Nephron progenitor cell (in vitro differentiated cells): ENCODE measurements around the gene NOC2L.
A peak's percentile ranks its signal among the peaks of the same experiment; 100 is the strongest.

Experiments
- DNase-seq: peaks from one replicate; pipeline ENCODE4 v3.0.0; 2021
- H3K27ac Mint-ChIP-seq: 2 replicates; pipeline ENCODE4 v1.8.0; 2021; ENCODE audit warnings: mild to moderate bottlenecking, moderate library complexity, mixed read lengths
- H3K27me3 Mint-ChIP-seq: 2 replicates; pipeline ENCODE4 v1.8.0; 2021; ENCODE audit warnings: mild to moderate bottlenecking, low read depth, mixed read lengths; ENCODE audit not compliant: poor library complexity
- H3K36me3 Mint-ChIP-seq: 2 replicates; pipeline ENCODE4 v1.8.0; 2021; ENCODE audit warnings: low read depth, mixed read lengths
- H3K4me1 Mint-ChIP-seq: 2 replicates; pipeline ENCODE4 v1.8.0; 2021; ENCODE audit warnings: mixed read lengths
- H3K4me3 Mint-ChIP-seq: 2 replicates; pipeline ENCODE4 v1.8.0; 2021; ENCODE audit warnings: mild to moderate bottlenecking, moderate library complexity, mixed read lengths
- H3K9me3 Mint-ChIP-seq: 2 replicates; pipeline ENCODE4 v1.8.0; 2021; ENCODE audit warnings: mild to moderate bottlenecking, moderate library complexity, mixed read lengths
- CTCF ChIP-seq: fragments of 200-600 bp; sonication (generic); IDR thresholded peaks from 2 replicates; pipeline ENCODE4 v1.5.0; 2021; ENCODE audit warnings: antibody characterized with exemption

NOC2L gene

GRCh38 chr1:963746-964525 lies 4.9 kb upstream of the NOC2L start:
- DNase-seq = no peak
- H3K4me1 Mint-ChIP-seq = no peaks in the 10 kb centered on the region
- H3K27me3 Mint-ChIP-seq = peaks cover 61% of the 10 kb centered on the region
- no peak for TF ChIP-seq CTCF
- peaks cover 8% of the 10 kb centered on the region for H3K36me3 Mint-ChIP-seq
- no peaks in the 10 kb centered on the region for H3K9me3 Mint-ChIP-seq
- no peak overlapping the region for H3K4me3 Mint-ChIP-seq
- H3K27ac Mint-ChIP-seq = no peak overlapping the region

- no peak overlapping the region for H3K4me3 Mint-ChIP-seq
- no peak for TF ChIP-seq CTCF
- no peaks in the 10 kb centered on the region for H3K9me3 Mint-ChIP-seq
- H3K36me3 Mint-ChIP-seq = peaks cover 8% of the 10 kb centered on the region
- peaks cover 55% of the 10 kb centered on the region for H3K27me3 Mint-ChIP-seq
- DNase-seq = no peak
- no peak overlapping the region for H3K27ac Mint-ChIP-seq
- peaks cover 5% of the 10 kb centered on the region for H3K4me1 Mint-ChIP-seq
Measured at GRCh38 chr1:963301-963651, 4.2 kb upstream of the NOC2L start.

- Mint-ChIP-seq H3K4me1 (peaks cover 12% of the 10 kb centered on the region), H3K9me3 (no peaks in the 10 kb centered on the region), H3K27ac (no peak overlapping the region), H3K27me3 (peaks cover 52% of the 10 kb centered on the region), H3K36me3 (peaks cover 10% of the 10 kb centered on the region), H3K4me3 (peak overlapping the region; percentile 67)
- no peak for TF ChIP-seq CTCF
- DNase-seq = no peak
Measured at GRCh38 chr1:962381-963300, 3.6 kb upstream of the NOC2L start.

GRCh38 chr1:961132-961669 lies 2.1 kb upstream of the NOC2L start:
- no peak for DNase-seq
- Mint-ChIP-seq H3K36me3 (peaks cover 14% of the 10 kb centered on the region), H3K27me3 (peaks cover 42% of the 10 kb centered on the region), H3K9me3 (no peaks in the 10 kb centered on the region), H3K4me3 (peak overlapping the region; percentile 68), H3K4me1 (peaks cover 16% of the 10 kb centered on the region), H3K27ac (no peak overlapping the region)
- TF ChIP-seq CTCF = no peak

GRCh38 chr1:960363-961131 lies 1.5 kb upstream of the NOC2L start, which contains the start of gene KLHL17:
KLHL17 (plus strand) TSS chr1:960584; CDS start chr1:960694, 110 bp downstream.
- Mint-ChIP-seq H3K27ac (no peak within 1 kb of the TSS), H3K27me3 (peaks cover 37% of the 10 kb centered on the region), H3K9me3 (no peaks in the 10 kb centered on the region), H3K4me1 (peaks cover 16% of the 10 kb centered on the region), H3K4me3 (peak within 1 kb of the TSS; percentile 71), H3K36me3 (peaks cover 13% of the 10 kb centered on the region)
- TF ChIP-seq CTCF = no peak
- peak; percentile 82 for DNase-seq
